ENCODE data around the gene MAP3K2. TPM values are rescaled to one million over a fixed set of nuclear protein-coding genes. Genes with fewer than 3 reads are reported as not detected.
"Not testable (repeated sequence)": the region's sequence is repeated elsewhere in the genome, so short reads cannot be mapped to it uniquely, and the experiment has no call there.

MAP3K2 gene
- total RNA-seq, 4 donors from 2014 or later = 25.9 to 98.4 (median 75.0) TPM

- no peak overlapping the region for H3K27ac ChIP-seq
- intact Hi-C loops (cut with DNase I; ENCODE audit: low total_unique reads) = no loop called here
- H3K36me3 ChIP-seq = no peaks in the 10 kb centered on the region
- H3K27me3 ChIP-seq = no peaks in the 10 kb centered on the region
- no peaks in the 10 kb centered on the region for H3K4me1 ChIP-seq
- no peak for DNase-seq
- TF ChIP-seq CTCF (IDR thresholded peaks at IDR 0.05) (peak in 3 of 4 experiments; percentile 16 to 30 (median 22)), POLR2A (IDR thresholded peaks at IDR 0.05) (no peak)
- no peak overlapping the region for H3K4me3 ChIP-seq
- no peaks in the 10 kb centered on the region for H3K9me3 ChIP-seq
Measured at GRCh38 chr2:127355407-127356008, 32.3 kb downstream of the MAP3K2 start.

- H3K27ac ChIP-seq; H3K27me3 ChIP-seq; DNase-seq; H3K4me1 ChIP-seq; intact Hi-C loops (cut with DNase I; ENCODE audit: low total_unique reads); H3K9me3 ChIP-seq; H3K36me3 ChIP-seq; H3K4me3 ChIP-seq: not testable (repeated sequence)
Measured at GRCh38 chr2:127353873-127354676, 33.7 kb downstream of the MAP3K2 start.

GRCh38 chr2:127353223-127353622, 34.6 kb downstream of the MAP3K2 start:
- DNase-seq; H3K9me3 ChIP-seq; intact Hi-C loops (cut with DNase I; ENCODE audit: low total_unique reads); H3K27me3 ChIP-seq; H3K4me1 ChIP-seq; H3K36me3 ChIP-seq; H3K4me3 ChIP-seq; H3K27ac ChIP-seq: not testable (repeated sequence)

GRCh38 chr2:127351603-127352002, 36.2 kb downstream of the MAP3K2 start:
- intact Hi-C loops (cut with DNase I; ENCODE audit: low total_unique reads) = no loop called here
- no peaks in the 10 kb centered on the region for H3K9me3 ChIP-seq
- H3K27me3 ChIP-seq = no peaks in the 10 kb centered on the region
- no peak for TF ChIP-seq POLR2A (IDR thresholded peaks at IDR 0.05)
- no peaks in the 10 kb centered on the region for H3K4me1 ChIP-seq
- no peak overlapping the region for H3K27ac ChIP-seq
- no peak overlapping the region for H3K4me3 ChIP-seq
- no peak for DNase-seq
- no peaks in the 10 kb centered on the region for H3K36me3 ChIP-seq

GRCh38 chr2:127348426-127349000, 39.3 kb downstream of the MAP3K2 start:
- Histone ChIP-seq H3K27me3 (no peaks in the 10 kb centered on the region), H3K27ac (no peak overlapping the region), H3K4me3 (no peak overlapping the region), H3K4me1 (no peaks in the 10 kb centered on the region), H3K9me3 (no peaks in the 10 kb centered on the region), H3K36me3 (no peaks in the 10 kb centered on the region)
- TF ChIP-seq CTCF (IDR thresholded peaks at IDR 0.05) (no peak), POLR2A (IDR thresholded peaks at IDR 0.05) (no peak)
- intact Hi-C loops (cut with DNase I; ENCODE audit: low total_unique reads) = no loop called here
- no peak for DNase-seq

GRCh38 chr2:127347734-127348392, 39.9 kb downstream of the MAP3K2 start:
- no peak overlapping the region for H3K27ac ChIP-seq
- H3K4me1 ChIP-seq = no peaks in the 10 kb centered on the region
- TF ChIP-seq POLR2A (IDR thresholded peaks at IDR 0.05) (no peak), CTCF (IDR thresholded peaks at IDR 0.05) (no peak)
- DNase-seq = no peak
- no peaks in the 10 kb centered on the region for H3K27me3 ChIP-seq
- H3K9me3 ChIP-seq = no peaks in the 10 kb centered on the region
- no peaks in the 10 kb centered on the region for H3K36me3 ChIP-seq
- no peak overlapping the region for H3K4me3 ChIP-seq
- intact Hi-C loops (cut with DNase I; ENCODE audit: low total_unique reads) = no loop called here

Measured in uterus (tissue), 4 donors.